ENCODE results near the gene MAX.
"Not testable (repeated sequence)": the region's sequence is repeated elsewhere in the genome, so short reads cannot be mapped to it uniquely, and the experiment has no call there.

Gene MAX

DNA sequence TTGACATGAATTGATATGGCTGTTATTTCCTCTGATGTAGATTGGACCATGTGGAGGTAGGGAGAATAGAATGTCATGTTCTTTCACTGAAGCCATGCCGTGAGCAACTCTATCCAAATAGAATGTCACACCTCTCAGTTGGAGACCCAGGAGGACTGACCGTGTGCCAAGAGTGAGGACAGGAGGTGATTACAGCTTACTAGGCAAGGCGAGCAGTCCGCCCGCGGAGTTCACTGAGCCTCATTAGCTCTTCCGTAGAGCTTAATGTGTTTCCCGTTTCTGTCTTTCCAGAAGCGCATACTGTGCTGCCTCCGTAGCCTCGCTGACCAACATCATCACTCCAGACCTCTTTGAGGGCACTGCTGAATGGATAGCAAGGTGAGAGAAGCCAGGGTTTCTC, 70.0 kb downstream of the MAX start:
- peak; percentile 16 for DNase-seq

- not testable (repeated sequence) for DNase-seq
These were observed 71.0 kb downstream of the MAX start for GRCh38 chr14:65031321-65031720.

- DNase-seq: no peak
These were observed 73.4 kb downstream of the MAX start for GRCh38 chr14:65028937-65029336.

DNA sequence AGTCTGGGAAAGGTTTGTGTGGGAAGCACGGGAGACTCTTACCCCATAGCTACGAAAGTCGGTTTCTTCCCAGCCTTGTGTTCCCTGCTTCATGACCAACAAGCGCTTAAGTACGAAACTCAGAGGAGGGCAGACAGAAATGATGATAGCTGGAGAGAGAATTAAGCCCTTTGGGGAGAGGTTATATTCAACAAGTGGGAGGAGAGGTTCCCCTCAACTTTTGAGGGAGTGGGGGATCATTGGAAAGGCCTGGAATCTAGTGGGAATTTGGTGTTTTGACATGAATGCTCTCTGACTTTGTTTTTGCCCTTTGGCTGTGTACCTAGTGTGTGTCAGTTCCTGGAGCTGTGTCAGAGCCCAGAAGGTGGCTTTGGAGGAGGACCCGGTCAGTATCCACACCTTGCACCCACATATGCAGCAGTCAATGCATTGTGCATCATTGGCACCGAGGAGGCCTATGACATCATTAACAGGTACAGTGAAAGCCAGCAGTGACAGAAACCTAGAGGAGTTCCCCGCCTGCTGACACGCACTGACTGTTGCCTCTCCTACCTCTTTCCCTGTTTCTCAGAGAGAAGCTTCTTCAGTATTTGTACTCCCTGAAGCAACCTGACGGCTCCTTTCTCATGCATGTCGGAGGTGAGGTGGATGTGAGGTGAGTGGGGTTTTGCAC, 75.1 kb downstream of the MAX start:
- DNase-seq: no peak

DNA sequence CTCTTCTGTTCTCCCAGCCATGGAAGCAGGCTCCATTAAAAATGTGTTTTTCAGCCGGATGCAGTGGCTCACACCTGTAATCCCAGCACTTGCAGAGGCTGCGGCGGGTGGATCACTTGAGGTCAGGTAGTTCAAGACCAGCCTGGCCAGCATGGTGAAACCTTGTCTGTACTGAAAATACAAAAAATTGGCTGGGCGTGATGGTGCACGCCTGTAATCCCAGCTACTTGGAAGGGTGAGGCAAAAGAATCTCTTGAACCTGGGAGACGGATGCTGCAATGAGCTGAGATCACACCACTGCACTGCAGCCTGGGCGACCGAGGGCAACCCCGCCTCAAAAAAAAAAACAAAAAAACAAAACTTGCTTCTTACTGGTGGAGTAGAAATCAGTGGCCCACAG, 75.8 kb downstream of the MAX start:
- no peak for DNase-seq

GRCh38 chr14:65025818-65026217, 76.5 kb downstream of the MAX start:
- no peak for DNase-seq
